Caco-2 (cell line): Measurements from ENCODE around the gene SMPD1. TPM values are rescaled to one million over a fixed set of nuclear protein-coding genes. Genes with fewer than 3 reads are reported as not detected.

ENCODE experiments used
- BruUV-seq: library from RNA; stranded (reverse); fragments of 400-500 nt; replicated peaks from 2 replicates; lab custom pipeline; 2021; lab: Mats Ljungman, UMichigan
- CTCF ChIA-PET: fragments of 300-600 bp; sonication (Branson Sonifier 250); formaldehyde crosslinking; loops from one replicate; lab custom pipeline; 2022; ENCODE audit warnings: antibody characterized with exemption; lab: Charles Lee
- POLR2A ChIA-PET: fragments of 300-600 bp; sonication (Branson Sonifier 250); formaldehyde crosslinking; loops from one replicate; lab custom pipeline; 2022; ENCODE audit warnings: antibody characterized with exemption; lab: Charles Lee
- DNase-seq, 2 experiments: peaks; one replicate each; pipeline versions ENCODE4 v3.0.0 to v3.0.0-alpha.2; 2020 to 2022
- H3K27me3 ChIP-seq: replicated peaks from 2 replicates; pipeline ENCODE4 v1.6.0; 2011; ENCODE audit warnings: low read length; ENCODE audit not compliant: control insufficient read depth, insufficient read depth
- H3K36me3 ChIP-seq: 2 replicates; pipeline ENCODE4 v1.5.1; 2011; ENCODE audit warnings: low read length; ENCODE audit not compliant: control insufficient read depth, insufficient read depth
- H3K4me1 ChIP-seq: fragments of 250-450 bp; sonication (Bioruptor Pico); 2 replicates; pipeline ENCODE4 v1.5.1; 2020; ENCODE audit warnings: mild to moderate bottlenecking
- H3K4me3 ChIP-seq: 2 replicates; pipeline ENCODE4 v1.5.1; 2011; ENCODE audit warnings: low read depth, mild to moderate bottlenecking, control low read depth, low read length
- H3K9me3 ChIP-seq: fragments of 250-450 bp; sonication (Bioruptor Pico); 2 replicates; pipeline ENCODE4 v1.5.1; 2020; ENCODE audit warnings: mild to moderate bottlenecking, moderate library complexity
- H3K27ac Mint-ChIP-seq: one replicate; pipeline ENCODE4 v1.8.0; 2022; ENCODE audit warnings: mixed read lengths; ENCODE audit not compliant: unreplicated experiment
- H3K27me3 Mint-ChIP-seq: one replicate; pipeline ENCODE4 v1.8.0; 2022; ENCODE audit warnings: mixed read lengths; ENCODE audit not compliant: insufficient read depth, unreplicated experiment
- H3K36me3 Mint-ChIP-seq: one replicate; pipeline ENCODE4 v1.8.0; 2022; ENCODE audit warnings: mild to moderate bottlenecking, mixed read lengths; ENCODE audit not compliant: insufficient read depth, unreplicated experiment
- H3K4me1 Mint-ChIP-seq: one replicate; pipeline ENCODE4 v1.8.0; 2022; ENCODE audit warnings: low read depth, mixed read lengths; ENCODE audit not compliant: unreplicated experiment
- H3K4me3 Mint-ChIP-seq: one replicate; pipeline ENCODE4 v1.8.0; 2022; ENCODE audit warnings: mild to moderate bottlenecking, moderate library complexity, mixed read lengths; ENCODE audit not compliant: unreplicated experiment
- H3K9me3 Mint-ChIP-seq: one replicate; pipeline ENCODE4 v1.8.0; 2022; ENCODE audit warnings: mixed read lengths; ENCODE audit not compliant: unreplicated experiment
- intact Hi-C: fragments of 100-400 bp; cut with micrococcal nuclease; formaldehyde crosslinking; loops from one replicate; pipeline ENCODE4 v1.10.0; 2022; ENCODE audit not compliant: unreplicated experiment
- total RNA-seq: library from RNA; stranded (reverse); gene quantifications from 2 replicates; pipeline ENCODE4 v1.2.3, GENCODE V29; 2022
- TF ChIP-seq, protein P1 (sequence below), 2 experiments: fragments of 200-600 bp in 1 of 2; IDR thresholded peaks; 1 replicate in 1 of 2; 2 replicates in 1 of 2; pipeline versions ENCODE4 v1.5.1 to v1.8.0; 2011 to 2022; ENCODE audit warnings: antibody characterized with exemption in 1 of 2, control low read depth in 1 of 2, inconsistent platforms in 1 of 2, low read depth in 1 of 2, low read length in 1 of 2, mild to moderate bottlenecking in 1 of 2, moderate library complexity in 1 of 2; ENCODE audit not compliant: insufficient read depth in 1 of 2, severe bottlenecking in 1 of 2, unreplicated experiment in 1 of 2

SMPD1 gene
- total RNA-seq, 1 experiment from 2014 or later = 41.9 TPM

DNA sequence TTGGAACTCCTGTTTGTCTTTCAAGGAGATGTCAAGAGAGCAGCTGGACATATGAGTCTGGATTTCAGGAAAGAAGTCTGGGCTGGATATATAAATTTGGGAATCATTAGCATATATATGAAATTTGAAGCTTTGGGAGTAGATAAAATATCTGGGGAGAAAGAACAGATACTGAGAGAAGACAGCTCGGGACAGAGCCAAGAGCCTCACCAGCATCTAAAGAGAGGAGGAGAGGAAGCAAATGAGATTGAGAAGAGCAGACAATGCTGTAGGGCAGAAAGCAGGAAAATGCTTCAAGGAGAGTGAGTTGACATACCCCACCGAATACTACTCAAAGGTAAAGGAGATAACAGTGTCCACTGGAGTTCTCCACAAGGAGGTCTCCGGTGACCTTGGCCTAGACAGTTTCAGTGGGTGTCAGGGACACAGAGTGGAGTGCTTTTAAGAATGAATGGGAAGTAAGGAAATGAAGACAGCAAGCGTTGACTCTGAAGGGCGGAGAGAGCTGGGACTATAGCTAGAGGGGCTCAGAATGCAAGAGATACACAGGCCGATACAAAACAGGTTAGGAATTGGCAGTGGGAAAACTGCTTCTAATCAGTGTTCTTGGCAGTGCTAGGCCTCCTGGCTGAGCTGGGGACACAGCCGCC is 27.8 kb downstream of the SMPD1 start:
- Mint-ChIP-seq H3K27me3 (no peaks in the 10 kb centered on the region), H3K9me3 (no peaks in the 10 kb centered on the region), H3K27ac (no peak overlapping the region), H3K4me1 (no peaks in the 10 kb centered on the region), H3K4me3 (no peak overlapping the region), H3K36me3 (peaks cover 3% of the 10 kb centered on the region)
- TF ChIP-seq, protein P1, sequence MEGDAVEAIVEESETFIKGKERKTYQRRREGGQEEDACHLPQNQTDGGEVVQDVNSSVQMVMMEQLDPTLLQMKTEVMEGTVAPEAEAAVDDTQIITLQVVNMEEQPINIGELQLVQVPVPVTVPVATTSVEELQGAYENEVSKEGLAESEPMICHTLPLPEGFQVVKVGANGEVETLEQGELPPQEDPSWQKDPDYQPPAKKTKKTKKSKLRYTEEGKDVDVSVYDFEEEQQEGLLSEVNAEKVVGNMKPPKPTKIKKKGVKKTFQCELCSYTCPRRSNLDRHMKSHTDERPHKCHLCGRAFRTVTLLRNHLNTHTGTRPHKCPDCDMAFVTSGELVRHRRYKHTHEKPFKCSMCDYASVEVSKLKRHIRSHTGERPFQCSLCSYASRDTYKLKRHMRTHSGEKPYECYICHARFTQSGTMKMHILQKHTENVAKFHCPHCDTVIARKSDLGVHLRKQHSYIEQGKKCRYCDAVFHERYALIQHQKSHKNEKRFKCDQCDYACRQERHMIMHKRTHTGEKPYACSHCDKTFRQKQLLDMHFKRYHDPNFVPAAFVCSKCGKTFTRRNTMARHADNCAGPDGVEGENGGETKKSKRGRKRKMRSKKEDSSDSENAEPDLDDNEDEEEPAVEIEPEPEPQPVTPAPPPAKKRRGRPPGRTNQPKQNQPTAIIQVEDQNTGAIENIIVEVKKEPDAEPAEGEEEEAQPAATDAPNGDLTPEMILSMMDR (IDR thresholded peaks at IDR 0.05; ENCODE audit: insufficient read depth in 1 of 2, low read depth in 1 of 2, low read length in 1 of 2, severe bottlenecking in 1 of 2, unreplicated experiment in 1 of 2) = no peak
- ChIA-PET CTCF (interaction anchor here (1.9 kb wide), 1 partner anchor 26 kb away, joined by 11 read pairs; no protein-coding TSS in a partner anchor), POLR2A (no interaction called here)
- H3K36me3 ChIP-seq = no peaks in the 10 kb centered on the region
- peak overlapping the region; percentile 81 for H3K4me3 ChIP-seq
- intact Hi-C loops = loop anchor here (1.0 kb wide), 1 partner anchor 23 kb away; no protein-coding TSS in a partner anchor
- DNase-seq = no peak
- H3K27me3 ChIP-seq = no peaks in the 10 kb centered on the region
- no TSS peak for BruUV-seq
- H3K9me3 ChIP-seq = no peaks in the 10 kb centered on the region
- peaks cover 25% of the 10 kb centered on the region for H3K4me1 ChIP-seq

DNA sequence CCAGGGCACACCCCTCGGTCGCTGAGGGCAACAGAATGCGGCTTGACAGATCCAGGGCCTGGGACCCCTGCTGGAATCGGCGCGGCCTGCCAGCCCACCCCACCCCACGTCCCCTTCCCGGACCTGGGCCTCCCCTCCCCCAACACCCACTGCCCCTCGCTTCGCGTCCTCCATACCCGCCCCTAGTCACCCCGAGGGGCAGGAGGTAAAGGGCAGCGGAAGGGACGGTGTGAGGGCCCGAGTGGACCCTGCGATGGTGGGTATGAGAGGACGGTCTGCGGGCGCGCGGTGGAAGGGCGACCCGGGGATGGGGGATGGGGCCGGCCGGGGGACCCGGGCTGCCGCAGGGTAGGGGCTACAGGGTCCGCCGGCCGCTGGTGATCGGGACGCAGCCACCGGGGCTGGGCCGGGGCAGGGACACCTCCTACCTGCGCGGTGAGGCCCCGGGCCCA is 28.3 kb downstream of the SMPD1 start:
- DNase-seq = no peak
- Mint-ChIP-seq H3K27ac (no peak overlapping the region), H3K9me3 (no peaks in the 10 kb centered on the region), H3K36me3 (no peaks in the 10 kb centered on the region), H3K4me1 (no peaks in the 10 kb centered on the region), H3K4me3 (no peak overlapping the region), H3K27me3 (peaks cover 2% of the 10 kb centered on the region)
- no peaks in the 10 kb centered on the region for H3K27me3 ChIP-seq
- TF ChIP-seq, protein P1 (IDR thresholded peaks at IDR 0.05; ENCODE audit: insufficient read depth in 1 of 2, low read depth in 1 of 2, low read length in 1 of 2, severe bottlenecking in 1 of 2, unreplicated experiment in 1 of 2) = no peak
- H3K4me3 ChIP-seq = peak overlapping the region; percentile 81
- H3K9me3 ChIP-seq = no peaks in the 10 kb centered on the region
- ChIA-PET CTCF (interaction anchor here (0.6 to 1.9 kb wide), 8 partner anchors 8 to 112 kb away, joined by 3 to 22 read pairs (median 4); partner anchors contain the start of gene SMPD1), POLR2A (interaction anchor here (0.6 to 2.3 kb wide), 6 partner anchors 12 to 193 kb away, joined by 3 to 8 read pairs (median 5); partner anchors contain the start of genes SMPD1 and TAF10)
- BruUV-seq = no TSS peak
- H3K4me1 ChIP-seq = peaks cover 19% of the 10 kb centered on the region
- intact Hi-C loops = loop anchor here (1.0 kb wide), 3 partner anchors 9 to 28 kb away; partner anchors contain the start of gene SMPD1
- no peaks in the 10 kb centered on the region for H3K36me3 ChIP-seq

DNA sequence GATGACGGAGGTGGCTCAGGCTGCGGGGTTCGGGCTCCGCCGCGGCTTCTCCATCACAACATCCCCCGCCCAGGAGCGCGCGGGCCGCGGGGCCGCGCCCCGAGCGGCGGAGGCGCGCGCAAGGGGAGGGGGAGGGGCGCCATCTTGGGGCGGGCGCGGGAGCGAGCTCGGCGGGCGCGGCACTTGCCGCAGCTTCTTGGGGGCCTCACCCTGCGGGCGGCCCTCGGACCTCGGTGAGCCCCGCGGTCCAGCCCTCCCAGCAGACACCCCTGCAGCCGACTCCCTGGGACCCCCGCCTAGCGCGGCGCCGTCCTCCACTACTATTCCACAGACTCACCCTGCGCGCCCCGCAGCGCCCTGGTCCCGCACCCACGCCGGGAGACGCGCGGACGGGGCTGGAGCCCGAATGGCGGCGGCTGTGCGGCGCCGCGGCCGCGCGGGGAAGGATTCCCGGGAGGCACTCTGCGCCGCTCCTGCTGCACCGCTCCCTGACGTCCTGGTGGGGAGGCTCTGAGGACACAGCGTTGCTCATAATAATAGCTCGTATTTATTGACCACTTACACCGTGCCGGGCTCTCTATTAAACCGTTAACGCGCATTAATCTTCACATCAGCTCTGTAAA is 28.8 kb downstream of the SMPD1 start, which contains the start of gene APBB1:
APBB1 (minus strand) TSS at position 86 of the 623 bp plus-strand sequence. CDS start 7,747 bp downstream, outside the sequence.
- H3K4me1 Mint-ChIP-seq = no peaks in the 10 kb centered on the region
- intact Hi-C loops = loop anchor here (1.0 kb wide), 2 partner anchors 8 to 29 kb away; partner anchors contain the start of gene SMPD1
- H3K36me3 Mint-ChIP-seq = no peaks in the 10 kb centered on the region
- peak in 1 of 2 experiments; percentile 75 for DNase-seq
- H3K27me3 Mint-ChIP-seq = peaks cover 2% of the 10 kb centered on the region
- peaks cover 14% of the 10 kb centered on the region for H3K4me1 ChIP-seq
- no peak within 1 kb of the TSS for H3K27ac Mint-ChIP-seq
- no peak within 1 kb of the TSS for H3K4me3 Mint-ChIP-seq
- H3K36me3 ChIP-seq = no peaks in the 10 kb centered on the region
- no peaks in the 10 kb centered on the region for H3K9me3 ChIP-seq
- H3K9me3 Mint-ChIP-seq = no peaks in the 10 kb centered on the region
- TF ChIP-seq, protein P1 (IDR thresholded peaks at IDR 0.05; ENCODE audit: insufficient read depth in 1 of 2, low read depth in 1 of 2, low read length in 1 of 2, severe bottlenecking in 1 of 2, unreplicated experiment in 1 of 2) = peak in 1 of 2 experiments; percentile 13
- ChIA-PET POLR2A (interaction anchor here (0.5 to 2.3 kb wide), 10 partner anchors 9 to 264 kb away, joined by 3 to 8 read pairs (median 4); partner anchors contain the start of genes ARFIP2, MRPL17, SMPD1 and TAF10), CTCF (interaction anchor here (0.5 to 1.9 kb wide), 16 partner anchors 9 to 156 kb away, joined by 3 to 22 read pairs (median 3); partner anchors contain the start of gene SMPD1)
- peak within 1 kb of the TSS; percentile 81 for H3K4me3 ChIP-seq
- BruUV-seq = no TSS peak
- no peaks in the 10 kb centered on the region for H3K27me3 ChIP-seq
